ENCODE measurements around the gene ATP6V1A.

The ATP6V1A gene

GRCh38 chr3:113852506-113852905 is 105.7 kb downstream of the ATP6V1A start:
- H3K9me3 Mint-ChIP-seq: no peaks in the 10 kb centered on the region

More at GRCh38 chr3:113852506-113852905, 105.7 kb downstream of the ATP6V1A start:
- Mint-ChIP-seq H3K27ac (no peak overlapping the region), H3K36me3 (ENCODE audit: low read depth) (no peaks in the 10 kb centered on the region), H3K4me1 (no peaks in the 10 kb centered on the region), H3K27me3 (ENCODE audit: low read depth) (no peaks in the 10 kb centered on the region), H3K4me3 (no peak overlapping the region)
- no peak for TF ChIP-seq CTCF (IDR thresholded peaks at IDR 0.05; ENCODE audit: unreplicated experiment in 3 of 3)
